Measurements from ENCODE around the gene MORC3. TPM values are rescaled to one million over a fixed set of nuclear protein-coding genes. Genes with fewer than 3 reads are reported as not detected.

The MORC3 gene
- total and polyA plus RNA-seq, 9 of the 15 experiments (the other 6 are each of a cell fraction or from before 2014, with no cell fraction given), result 12.7 to 53.7 (median 36.0) TPM

GRCh38 chr21:36297938-36298572 lies 21.9 kb upstream of the MORC3 start (continued):
- TF ChIP-seq MXI1 (IDR thresholded peaks at IDR 0.05; ENCODE audit: low read depth, low read length) (no peak), ZBED1 (IDR thresholded peaks at IDR 0.05) (no peak), PTRF (tag; IDR thresholded peaks at IDR 0.05) (no peak), ZNF133 (CRISPR knock-in tag; IDR thresholded peaks at IDR 0.05) (0 out of 2 replicates have a peak, but pooled peaks have one; percentile 55), SRSF1 (IDR thresholded peaks at IDR 0.05; ENCODE audit: low read depth, low read length) (no peak), BRF1 (IDR thresholded peaks at IDR 0.05; ENCODE audit: borderline replicate concordance, extremely low read depth, insufficient read length) (no peak), RFX7 (CRISPR knock-in tag; IDR thresholded peaks at IDR 0.05) (no peak), RNF2 (IDR thresholded peaks at IDR 0.05) (no peak; the same call in 1 of the 2 replicates), ZBTB49 (CRISPR knock-in tag; IDR thresholded peaks at IDR 0.05; ENCODE audit: borderline replicate concordance) (no peak), NCOA4 (IDR thresholded peaks at IDR 0.05; ENCODE audit: partially characterized antibody) (no peak), ZNF766 (CRISPR knock-in tag; conservative IDR thresholded peaks at IDR 0.05) (peak; percentile 43; the same call in 1 of the 2 replicates), ZNF140 (CRISPR knock-in tag; IDR thresholded peaks at IDR 0.05) (no peak), POU5F1 (IDR thresholded peaks at IDR 0.05; ENCODE audit: borderline replicate concordance, low read depth, low read length, partially characterized antibody) (no peak), POLR2A (conservative IDR thresholded peaks at IDR 0.05) (no peak; the same call in 1 of the 2 replicates), FOXJ2 (tag; IDR thresholded peaks at IDR 0.05) (no peak), ZKSCAN1 (IDR thresholded peaks at IDR 0.05; ENCODE audit: low read depth, low read length) (no peak), HES1 (IDR thresholded peaks at IDR 0.05; ENCODE audit: low read depth) (no peak), GTF2F1 (IDR thresholded peaks at IDR 0.05; ENCODE audit: low read depth, low read length) (no peak), ILK (tag; IDR thresholded peaks at IDR 0.05; ENCODE audit: borderline replicate concordance, low read depth) (no peak), HNRNPL (IDR thresholded peaks at IDR 0.05; ENCODE audit: low read depth, low read length) (no peak), GABPA (tag; conservative IDR thresholded peaks at IDR 0.05; ENCODE audit: low read depth) (peak; percentile 72), KAT7 (CRISPR knock-in tag; IDR thresholded peaks at IDR 0.05; ENCODE audit: borderline replicate concordance) (no peak), ASH1L (IDR thresholded peaks at IDR 0.05; ENCODE audit: borderline replicate concordance, low read depth, partially characterized antibody) (no peak), ZC3H11A (IDR thresholded peaks at IDR 0.05; ENCODE audit: low read depth, low read length) (no peak), ZHX1 (conservative IDR thresholded peaks at IDR 0.05; ENCODE audit: low read length) (no peak), CEBPB (tag; IDR thresholded peaks at IDR 0.05) (no peak)
